Activated CD4-positive, alpha-beta T cell treated with anti-CD3 and anti-CD28 coated beads, Interleukin-10, Interleukin-2, amounts not matched to agents 100 ng/mL and 50 ng/mL, durations not matched to agents 16 hours and 8 hours (primary cell): ENCODE results near the gene MYOCOS.
"Not testable (repeated sequence)": the region's sequence is repeated elsewhere in the genome, so short reads cannot be mapped to it uniquely, and the experiment has no call there.

ENCODE experiments used
- DNase-seq: peaks from one replicate; pipeline ENCODE4 v3.0.0-alpha.2; 2020

MYOCOS gene

GRCh38 chr1:171622152-171622462 is at the start of gene MYOCOS:
TSS of gene MYOCOS (plus strand) at chr1:171622243. CDS start at chr1:171623884, 1,641 bp downstream.
- no peak for DNase-seq

GRCh38 chr1:171576144-171576543 is 45.9 kb upstream of the MYOCOS start:
- DNase-seq = no peak

DNA sequence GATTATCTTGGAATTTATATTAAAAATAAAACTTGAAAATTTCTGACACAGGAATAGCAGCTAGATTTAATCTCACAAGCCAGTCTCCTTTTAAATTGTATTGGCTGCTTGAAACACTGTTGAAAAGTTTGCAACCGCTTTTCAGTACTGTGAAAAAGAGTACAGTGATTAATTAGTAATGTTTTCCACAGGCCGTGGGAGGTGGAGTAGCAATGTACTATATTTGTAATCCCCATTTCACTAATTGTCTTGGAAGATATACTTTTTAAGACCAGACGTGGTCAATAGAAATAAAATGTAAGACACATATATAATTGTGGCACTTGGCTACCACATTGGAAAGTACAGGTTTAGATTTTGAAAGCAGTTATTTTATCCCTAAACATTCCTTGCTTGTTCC is 40.8 kb upstream of the MYOCOS start:
- DNase-seq = no peak

- DNase-seq = no peak
These were observed 40.3 kb upstream of the MYOCOS start for GRCh38 chr1:171581766-171582165.

- no peak for DNase-seq
These were observed 39.5 kb upstream of the MYOCOS start for GRCh38 chr1:171582589-171582988.

DNA sequence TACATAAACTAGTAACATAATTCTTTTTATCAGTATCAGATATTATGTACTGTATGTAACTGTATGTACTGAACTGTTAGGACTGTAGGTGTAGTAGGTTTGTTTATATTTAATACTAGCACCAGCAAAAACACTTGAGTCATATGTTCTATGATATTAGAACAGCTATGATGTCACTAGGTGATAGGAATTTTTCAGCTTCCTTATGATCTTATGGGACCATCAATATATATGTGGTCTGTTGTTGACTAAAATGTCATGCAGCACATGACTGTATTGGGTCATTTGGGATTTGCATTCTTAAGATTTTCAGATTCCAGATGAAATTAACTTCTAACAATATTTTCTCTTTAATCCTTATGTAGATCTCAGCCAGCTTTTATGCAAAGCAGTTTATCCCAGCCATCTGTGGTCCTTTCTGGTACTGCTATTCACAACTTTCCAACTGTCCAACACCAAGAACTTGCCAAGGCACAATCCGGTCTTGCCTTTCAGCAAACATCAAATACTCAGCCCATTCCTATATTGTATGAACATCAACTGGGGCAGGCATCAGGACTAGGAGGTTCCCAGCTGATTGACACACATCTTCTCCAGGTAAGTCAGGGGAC is 38.3 kb upstream of the MYOCOS start:
- no peak for DNase-seq

DNA sequence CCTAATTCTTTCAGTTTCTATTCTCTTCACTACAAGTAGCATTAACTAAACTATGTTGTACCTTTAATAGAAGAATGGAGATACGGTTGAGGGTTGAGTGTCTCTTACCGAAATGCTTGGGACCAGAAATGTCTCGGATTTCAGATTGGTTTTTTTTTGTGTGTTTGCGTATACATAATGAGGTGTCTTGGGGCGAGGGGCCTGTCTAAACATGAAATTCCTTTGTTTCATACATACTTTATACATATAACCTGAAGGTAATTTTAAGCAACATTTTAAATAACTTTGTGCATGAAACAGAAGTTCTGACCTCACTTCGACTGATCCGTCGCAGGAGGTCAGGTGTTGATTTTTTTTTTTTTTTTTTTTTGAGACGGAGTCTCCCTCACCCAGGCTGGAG is 36.3 kb upstream of the MYOCOS start:
- DNase-seq = no peak

DNA sequence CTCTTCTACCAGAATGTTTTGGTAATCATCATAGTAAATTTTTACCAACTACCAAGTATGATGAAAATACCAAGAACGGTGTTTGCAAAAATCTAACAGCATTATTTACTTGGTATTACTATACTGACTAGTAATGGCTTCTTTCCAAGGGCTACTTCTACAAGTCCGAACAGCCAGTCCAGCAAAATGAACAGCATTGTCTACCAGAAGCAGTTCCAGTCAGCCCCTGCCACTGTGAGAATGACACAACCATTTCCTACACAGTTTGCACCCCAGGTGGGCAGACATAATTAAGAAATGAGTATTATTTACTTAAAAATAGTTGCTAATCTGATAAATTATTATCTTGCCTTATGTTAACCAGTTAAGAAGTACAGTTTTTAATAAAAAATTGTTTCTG is 33.8 kb upstream of the MYOCOS start:
- no peak for DNase-seq

DNA sequence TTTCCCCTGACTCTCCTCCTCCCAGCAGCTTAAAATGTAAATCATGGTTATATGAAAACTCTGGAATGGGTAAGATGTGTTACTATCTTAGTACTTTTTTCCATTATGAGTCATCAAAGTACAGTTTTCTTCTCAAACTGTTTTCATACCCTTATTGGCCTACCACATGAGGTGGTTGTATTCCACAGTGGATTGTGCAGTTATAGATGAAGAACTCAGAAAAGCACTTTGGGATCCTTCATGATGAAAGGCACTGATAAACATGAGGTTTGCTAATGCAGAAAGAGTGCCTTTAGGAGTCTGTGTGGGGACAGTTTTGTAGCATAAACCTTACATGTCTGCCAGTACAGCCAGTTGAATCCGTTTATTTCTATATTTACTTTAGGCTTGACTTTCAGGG is 32.0 kb upstream of the MYOCOS start:
- peak; percentile 34 for DNase-seq

DNA sequence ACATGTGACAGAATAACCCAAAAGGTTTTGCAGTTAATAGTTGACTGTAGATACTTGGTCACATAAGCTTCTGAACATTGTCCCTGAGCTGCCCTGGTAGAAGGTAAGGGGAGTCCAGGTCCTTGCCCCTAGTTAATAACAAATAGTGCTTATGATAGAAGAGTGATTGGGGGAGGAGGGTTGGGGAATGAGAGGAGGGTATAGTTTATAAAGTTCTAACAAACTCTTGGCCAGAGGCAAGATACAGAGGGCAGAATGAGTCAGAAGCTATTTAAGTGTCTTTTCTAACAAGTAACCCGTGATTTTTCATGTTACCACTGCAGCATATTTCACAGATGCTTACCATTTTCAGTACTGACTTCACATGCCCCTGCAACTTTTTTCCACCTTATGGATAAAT is 26.7 kb upstream of the MYOCOS start:
- DNase-seq = no peak

DNA sequence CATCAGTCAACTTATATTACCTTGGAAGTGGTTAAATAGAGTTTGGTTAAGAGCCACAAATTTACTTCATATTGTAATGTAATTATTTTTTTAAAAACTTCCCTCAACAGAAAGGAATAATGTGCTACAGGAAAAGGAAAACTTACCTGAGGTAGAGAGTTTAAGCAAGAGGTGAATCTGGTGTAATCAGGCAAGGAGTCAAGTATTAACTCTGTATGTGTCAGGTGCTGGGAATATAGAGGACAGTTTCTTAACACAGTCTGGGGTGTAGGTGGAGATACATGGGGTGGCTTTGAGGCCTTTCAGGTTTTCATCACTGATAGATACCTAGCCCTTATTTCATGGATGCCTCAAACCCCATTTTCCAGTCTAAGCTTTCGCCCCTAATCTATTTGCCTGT is 25.9 kb upstream of the MYOCOS start:
- DNase-seq = no peak

GRCh38 chr1:171596705-171597104 is 25.3 kb upstream of the MYOCOS start:
- no peak for DNase-seq

DNA sequence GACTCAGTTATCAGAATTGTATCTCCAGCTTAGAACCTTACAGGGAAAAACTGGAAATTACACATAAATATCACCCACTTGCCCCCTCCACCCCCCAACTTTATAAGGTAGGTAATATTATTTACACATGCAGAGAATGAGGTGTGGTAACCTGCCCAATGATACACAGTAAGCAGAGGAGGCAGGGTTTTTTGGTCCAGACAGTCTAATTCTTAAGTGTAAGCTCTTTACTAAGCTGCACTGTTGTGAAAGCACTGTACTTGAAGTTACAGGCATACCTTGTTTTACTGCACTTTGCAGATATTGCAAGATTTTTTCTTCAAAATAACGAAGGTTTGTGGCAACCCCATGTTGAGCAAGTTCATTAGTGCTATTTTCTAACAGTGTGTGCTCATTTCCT is 24.8 kb upstream of the MYOCOS start:
- no peak for DNase-seq

DNA sequence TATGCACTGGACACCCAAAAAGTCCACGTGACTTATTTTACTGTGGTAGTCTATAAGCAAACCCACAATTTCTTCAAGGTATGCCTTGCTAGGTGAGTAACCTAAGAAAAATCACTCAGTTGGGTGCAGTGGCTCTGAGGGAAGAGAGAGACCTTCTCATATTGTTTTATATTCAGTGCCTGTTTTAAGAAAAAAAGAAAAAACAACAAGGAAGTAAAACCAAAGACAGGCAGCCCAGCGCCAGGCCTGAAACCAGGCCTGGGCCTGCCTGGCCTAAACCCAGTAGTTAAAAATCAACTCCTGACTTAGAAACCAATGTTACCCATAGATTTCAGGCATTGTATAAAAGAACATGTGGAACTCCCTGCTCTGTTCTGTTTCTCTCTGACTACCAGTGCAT is 21.7 kb upstream of the MYOCOS start:
- not testable (repeated sequence) for DNase-seq

DNA sequence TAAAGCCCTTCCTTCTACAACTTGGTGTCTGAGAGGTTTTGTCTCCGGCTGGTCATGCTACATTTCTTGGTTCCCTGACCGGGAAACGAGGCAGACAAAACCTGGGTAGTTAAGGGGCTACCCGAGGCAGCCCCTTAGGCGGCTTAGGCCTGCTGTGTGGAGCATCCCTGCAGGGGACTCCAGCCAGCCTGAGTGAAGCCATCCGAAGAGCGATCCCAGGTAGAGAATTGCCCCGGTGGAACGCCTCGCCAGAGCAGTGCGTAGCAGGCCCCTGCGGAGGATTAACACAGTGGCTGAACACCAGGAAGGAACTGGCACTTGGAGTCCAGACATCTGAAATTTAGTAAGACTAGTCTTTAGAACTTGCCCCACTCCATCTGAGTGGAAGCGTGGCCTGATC is 21.2 kb upstream of the MYOCOS start:
- DNase-seq = no peak

DNA sequence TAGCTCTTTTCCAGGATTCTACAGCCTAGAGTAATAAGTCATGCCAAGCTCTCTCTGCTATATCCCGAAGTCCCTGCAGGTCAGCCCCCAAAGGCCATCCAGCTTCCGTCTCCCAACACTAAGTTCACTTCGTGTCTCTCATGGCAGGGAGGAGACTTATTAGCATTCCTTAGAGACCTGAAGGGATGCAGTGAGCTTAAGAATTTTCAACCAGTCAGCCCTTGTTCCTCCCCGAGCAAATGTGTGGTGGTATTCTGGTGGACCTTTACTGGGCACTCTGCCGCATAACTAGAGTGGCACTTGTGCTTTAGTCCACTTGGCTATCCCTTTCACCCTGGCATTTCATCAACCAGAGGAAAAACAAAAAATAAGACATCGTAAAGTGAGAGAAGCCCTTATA is 19.0 kb upstream of the MYOCOS start:
- not testable (repeated sequence) for DNase-seq

GRCh38 chr1:171606402-171606941 is 15.6 kb upstream of the MYOCOS start:
- no peak for DNase-seq

DNA sequence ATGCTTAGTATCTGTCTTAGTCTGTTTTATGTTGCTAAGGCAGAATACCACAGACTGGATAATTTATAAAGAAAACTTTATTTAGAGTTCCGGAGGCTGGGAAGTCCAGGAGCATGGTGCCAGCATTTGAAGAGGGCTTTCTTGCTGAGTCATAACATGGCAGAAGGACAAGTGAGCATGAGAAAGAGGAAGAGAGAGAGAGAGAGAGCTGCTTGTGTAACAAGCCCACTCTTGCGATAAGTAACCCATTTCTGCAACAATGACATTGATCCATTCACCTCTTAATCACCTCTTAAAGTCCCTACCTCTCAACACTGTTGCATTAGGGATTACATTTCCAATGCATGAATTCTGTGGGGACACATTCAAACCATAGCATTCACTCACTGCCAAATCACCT is 11.7 kb upstream of the MYOCOS start:
- no peak for DNase-seq

DNA sequence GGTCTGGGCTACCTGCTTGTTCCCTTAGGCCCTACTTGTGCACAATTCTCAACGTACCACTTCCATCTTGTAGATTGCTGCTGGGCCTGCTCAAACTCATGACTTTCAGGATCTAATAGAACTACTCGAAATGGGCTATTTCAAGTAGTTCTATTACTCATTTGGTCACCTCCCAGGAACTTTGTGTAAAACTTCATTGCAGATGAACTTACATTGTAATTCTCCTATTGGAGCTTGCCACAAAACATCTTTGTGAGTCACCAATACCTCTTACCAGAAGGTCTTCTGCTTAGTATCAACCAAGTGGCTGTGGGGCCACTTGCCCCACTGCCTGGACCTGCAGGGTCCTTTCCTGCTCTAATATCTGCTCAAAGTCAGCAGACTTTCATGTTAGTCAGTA is 10.7 kb upstream of the MYOCOS start:
- no peak for DNase-seq

GRCh38 chr1:171613282-171613681 is 8.8 kb upstream of the MYOCOS start:
- no peak for DNase-seq

DNA sequence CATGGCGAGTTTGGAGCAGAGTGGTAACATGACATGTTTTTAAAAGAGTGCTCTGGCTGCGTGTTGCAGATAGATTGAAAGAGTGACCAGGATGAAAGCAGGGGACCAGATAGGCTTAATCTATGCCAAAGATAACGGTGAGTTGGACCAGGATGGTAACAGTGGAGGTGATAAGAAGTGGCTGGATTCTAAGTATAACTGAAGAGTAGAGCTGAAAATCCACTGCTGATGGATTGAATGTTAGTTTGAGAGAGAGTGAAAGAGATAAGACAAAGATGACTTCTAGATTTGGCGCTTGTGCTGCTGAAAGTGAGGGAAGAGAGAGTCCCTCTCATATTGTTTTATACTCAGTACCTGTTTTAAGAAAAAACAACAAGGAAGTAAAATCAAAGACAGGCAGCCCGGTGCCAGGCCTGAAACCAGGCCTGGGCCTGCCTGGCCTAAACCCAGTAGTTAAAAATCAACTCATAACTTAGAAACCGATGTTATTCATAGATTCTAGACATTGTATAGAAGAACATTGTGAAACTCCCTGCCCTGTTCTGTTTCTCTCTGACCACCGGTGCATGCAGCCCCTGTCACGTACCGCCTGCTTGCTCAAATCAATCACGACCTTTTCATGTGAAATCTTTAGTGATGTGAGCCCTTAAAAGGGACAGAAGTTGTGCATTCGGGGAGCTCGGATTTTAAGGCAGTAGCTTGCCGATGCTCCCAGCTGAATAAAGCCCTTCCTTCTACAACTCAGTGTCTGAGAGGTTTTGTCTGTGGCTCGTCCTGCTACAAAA is 6.7 kb upstream of the MYOCOS start:
- not testable (repeated sequence) for DNase-seq

GRCh38 chr1:171616586-171616985 is 5.5 kb upstream of the MYOCOS start:
- no peak for DNase-seq

DNA sequence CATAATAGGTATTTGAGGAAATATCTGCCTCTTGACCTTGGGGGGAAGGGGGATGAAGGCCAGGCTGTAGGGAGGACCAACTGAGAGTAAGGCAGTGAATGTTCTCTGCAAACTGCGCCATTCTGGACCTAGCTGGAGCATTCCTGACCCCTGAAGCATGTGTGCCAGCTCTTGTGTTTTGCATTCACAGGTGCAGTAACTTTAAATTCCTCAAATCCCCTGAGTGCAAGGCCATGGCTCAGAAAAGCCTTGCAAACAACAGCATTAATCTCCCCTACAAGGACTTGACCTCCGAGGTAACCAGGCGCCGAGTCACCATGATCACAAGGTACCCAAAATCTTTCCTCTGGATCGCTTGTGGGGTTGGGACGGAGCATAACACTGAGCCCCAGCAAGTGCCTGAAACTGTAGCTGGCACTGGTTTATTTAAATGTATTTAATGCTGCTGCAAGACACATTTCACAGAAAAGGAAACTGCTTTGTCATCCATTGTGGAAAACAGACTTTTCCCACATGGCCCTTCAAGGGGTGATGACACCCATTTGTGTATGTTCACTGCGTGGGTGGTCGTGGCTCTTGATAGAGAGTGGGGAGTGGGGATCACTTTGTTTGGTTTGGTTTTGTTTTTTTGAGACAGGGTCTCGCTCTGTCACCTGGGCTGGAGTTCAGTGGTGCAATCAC is 1.7 kb downstream of the MYOCOS start:
- no peak for DNase-seq

DNA sequence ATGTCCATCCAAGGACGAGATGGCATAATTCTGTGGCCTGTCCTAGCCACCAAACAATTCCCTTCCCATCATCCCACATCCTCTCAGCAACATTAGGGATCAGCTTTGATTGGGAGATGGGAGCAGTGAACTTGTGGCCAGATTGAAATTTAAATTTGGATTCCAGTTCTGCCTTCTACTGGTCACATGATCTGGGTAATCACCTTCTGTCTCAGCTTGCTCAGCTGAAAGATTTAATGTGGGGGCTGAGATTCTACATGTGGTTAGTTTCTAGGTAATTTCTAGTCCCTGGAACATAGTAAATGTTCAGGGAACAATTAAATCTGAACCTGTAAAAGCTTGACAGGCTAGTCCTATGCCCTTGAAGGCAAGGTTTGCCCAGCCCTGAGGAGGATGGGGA is 3.2 kb downstream of the MYOCOS start:
- DNase-seq = no peak
